Ishikawa (cell line): ENCODE measurements around the gene SYNE1.
A peak's percentile ranks its signal among the peaks of the same experiment; 100 is the strongest.

Source experiments
- CEBPB ChIP-seq: IDR thresholded peaks from 2 replicates; pipeline ENCODE4 v1.6.1; 2012
- CREB1 ChIP-seq: IDR thresholded peaks from 2 replicates; pipeline ENCODE4 v1.6.1; 2012; ENCODE audit warnings: low read depth
- EGR1 ChIP-seq: IDR thresholded peaks from 2 replicates; pipeline ENCODE4 v1.6.1; 2012
- EP300 ChIP-seq: IDR thresholded peaks from 2 replicates; pipeline ENCODE4 v1.6.1; 2012; ENCODE audit warnings: borderline replicate concordance
- FOXM1 ChIP-seq: IDR thresholded peaks from 2 replicates; pipeline ENCODE4 v1.6.1; 2012; ENCODE audit warnings: low read depth, borderline replicate concordance
- MAX ChIP-seq: IDR thresholded peaks from 2 replicates; pipeline ENCODE4 v1.6.1; 2012
- NFIC ChIP-seq: IDR thresholded peaks from 2 replicates; pipeline ENCODE4 v1.6.1; 2012
- RAD21 ChIP-seq: IDR thresholded peaks from 2 replicates; pipeline ENCODE4 v1.6.1; 2012; ENCODE audit warnings: low read depth
- REST ChIP-seq: IDR thresholded peaks from 2 replicates; pipeline ENCODE4 v1.6.1; 2012; ENCODE audit warnings: low read depth, mild to moderate bottlenecking
- TAF1 ChIP-seq: IDR thresholded peaks from 2 replicates; pipeline ENCODE4 v1.6.1; 2012; ENCODE audit warnings: low read depth, mild to moderate bottlenecking
- TCF12 ChIP-seq: IDR thresholded peaks from 2 replicates; pipeline ENCODE4 v1.6.1; 2012; ENCODE audit warnings: low read depth
- TEAD4 ChIP-seq: IDR thresholded peaks from 2 replicates; pipeline ENCODE4 v1.6.1; 2012
- YY1 ChIP-seq: IDR thresholded peaks from 2 replicates; pipeline ENCODE4 v1.6.1; 2012; ENCODE audit warnings: low read depth
- ZBTB7A ChIP-seq: IDR thresholded peaks from 2 replicates; pipeline ENCODE4 v1.6.1; 2012; ENCODE audit warnings: low read depth

DNA sequence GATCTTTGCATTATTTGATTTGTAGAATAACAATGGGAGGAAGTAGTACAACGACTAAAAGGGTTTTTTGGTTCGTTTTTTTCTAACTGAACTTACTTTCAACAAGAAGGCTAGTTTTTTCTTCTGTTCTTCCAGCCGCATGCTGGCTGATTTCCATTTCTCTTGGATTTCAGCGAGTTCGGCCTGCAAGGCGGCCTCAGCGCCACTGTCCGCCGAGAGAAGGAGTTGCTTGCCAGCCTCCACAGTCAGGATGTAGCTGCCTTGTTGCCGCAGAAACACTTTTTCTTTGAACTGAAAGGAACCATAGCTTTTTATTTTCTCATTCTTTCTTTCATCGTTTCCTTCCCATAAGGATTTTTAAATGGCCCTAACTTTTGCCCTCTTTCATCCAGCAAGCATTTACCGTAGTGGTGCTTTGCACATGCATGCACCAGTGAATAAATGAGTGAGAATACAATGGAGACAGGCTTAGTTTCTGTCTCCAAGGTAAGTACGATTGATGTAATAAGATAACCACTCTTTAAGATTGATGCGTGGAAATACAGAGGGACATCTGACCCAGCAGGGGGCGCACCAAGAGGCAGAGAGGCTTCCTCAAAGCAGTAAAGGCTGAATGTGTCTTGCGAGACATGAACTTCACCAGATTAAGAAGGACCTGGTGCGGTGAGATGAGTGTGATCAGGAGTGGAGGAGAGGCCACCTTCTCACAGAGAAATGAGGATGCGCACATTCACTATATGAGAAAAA, 430.9 kb downstream of the SYNE1 start:
- TF ChIP-seq YY1, result no peak
- no peak for TF ChIP-seq EP300
- no peak for TF ChIP-seq CEBPB
- TF ChIP-seq RAD21, result peak; percentile 47
- TF ChIP-seq CREB1, result no peak
- TF ChIP-seq MAX, result no peak
- no peak for TF ChIP-seq REST
- TF ChIP-seq ZBTB7A, result no peak
- TF ChIP-seq TCF12, result no peak
- TF ChIP-seq TAF1, result no peak
- no peak for TF ChIP-seq EGR1
- TF ChIP-seq TEAD4, result no peak
- TF ChIP-seq FOXM1, result no peak
- TF ChIP-seq NFIC, result no peak
